HG03439 (cell line): ENCODE measurements around the gene ATP11C.
"Not testable (repeated sequence)": the region's sequence is repeated elsewhere in the genome, so short reads cannot be mapped to it uniquely, and the experiment has no call there.

ENCODE experiments used
- ATAC-seq: cut with Tn5 transposase; IDR thresholded peaks from one replicate; pipeline ENCODE4 v1.9.1; 2021; ENCODE audit warnings: mild to moderate bottlenecking, moderate library complexity; ENCODE audit not compliant: unreplicated experiment

The ATP11C gene

GRCh38 chrX:139932901-139933796 is at the start of gene ATP11C:
Gene ATP11C (minus strand): TSS chrX:139933053. CDS start chrX:139932042, 1,011 bp downstream.
- ATAC-seq = peak; percentile 78

GRCh38 chrX:139974471-139974870 is 41.6 kb upstream of the ATP11C start:
- no peak for ATAC-seq

- ATAC-seq = no peak
Measured at GRCh38 chrX:139972629-139973624, 40.1 kb upstream of the ATP11C start.

GRCh38 chrX:139972113-139972512 is 39.3 kb upstream of the ATP11C start:
- ATAC-seq = no peak

- ATAC-seq = no peak
Measured at GRCh38 chrX:139971394-139971749, 38.5 kb upstream of the ATP11C start.

GRCh38 chrX:139969286-139969685 is 36.4 kb upstream of the ATP11C start:
- ATAC-seq = no peak

GRCh38 chrX:139967750-139968149 is 34.9 kb upstream of the ATP11C start:
- no peak for ATAC-seq

GRCh38 chrX:139967300-139967699 is 34.4 kb upstream of the ATP11C start:
- ATAC-seq = no peak

- ATAC-seq = not testable (repeated sequence)
Measured at GRCh38 chrX:139966159-139966558, 33.3 kb upstream of the ATP11C start.

- ATAC-seq = no peak
Measured at GRCh38 chrX:139965421-139965820, 32.6 kb upstream of the ATP11C start, which contains the start of gene CXorf66. Gene CXorf66 (minus strand): TSS chrX:139965521. CDS start chrX:139965496, 25 bp downstream.

GRCh38 chrX:139961091-139961490 is 28.2 kb upstream of the ATP11C start:
- ATAC-seq = not testable (repeated sequence)

- ATAC-seq = no peak
Measured at GRCh38 chrX:139949703-139950102, 16.9 kb upstream of the ATP11C start.

GRCh38 chrX:139945075-139945474 is 12.2 kb upstream of the ATP11C start:
- no peak for ATAC-seq

- ATAC-seq = no peak
Measured at GRCh38 chrX:139936259-139936658, 3.4 kb upstream of the ATP11C start.

- ATAC-seq = no peak
Measured at GRCh38 chrX:139933904-139934303, 1.1 kb upstream of the ATP11C start.

- peak; percentile 40 for ATAC-seq
Measured at GRCh38 chrX:139932073-139932900, 566 bp downstream of the ATP11C start.

GRCh38 chrX:139931646-139932072 is 1.2 kb downstream of the ATP11C start:
- ATAC-seq = no peak

- no peak for ATAC-seq
Measured at GRCh38 chrX:139930916-139931645, 1.8 kb downstream of the ATP11C start.

- no peak for ATAC-seq
Measured at GRCh38 chrX:139930401-139930800, 2.5 kb downstream of the ATP11C start.

- no peak for ATAC-seq
Measured at GRCh38 chrX:139929876-139930275, 3.0 kb downstream of the ATP11C start.
